ENCODE results near the gene DZIP1. TPM values are rescaled to one million over a fixed set of nuclear protein-coding genes. Genes with fewer than 3 reads are reported as not detected.

The DZIP1 gene
- total and polyA plus RNA-seq, 2 of the 8 experiments (the other 6 are each of a cell fraction or from before 2014, with no cell fraction given) = 7.6 to 24.6 TPM

- no peak for TF ChIP-seq CHD7 (IDR thresholded peaks at IDR 0.05; ENCODE audit: insufficient replicate concordance, low read length)
- no peak for TF ChIP-seq CHD1 (IDR thresholded peaks at IDR 0.05; ENCODE audit: low read depth, low read length)
- no peak for TF ChIP-seq GTF2F1 (IDR thresholded peaks at IDR 0.05; ENCODE audit: borderline replicate concordance, low read depth, low read length)
- TF ChIP-seq JUND (IDR thresholded peaks at IDR 0.05; ENCODE audit: low read length) = no peak
Observed at GRCh38 chr13:95596701-95597100, 47.8 kb downstream of the DZIP1 start (continued).

Data from H1 (cell line).